CD8-positive, alpha-beta memory T cell (primary cell): Measurements from ENCODE around the gene PTRHD1. TPM values are rescaled to one million over a fixed set of nuclear protein-coding genes. Genes with fewer than 3 reads are reported as not detected.

Experiments
- CTCF ChIA-PET: fragments of 350-600 bp; sonication (Branson Sonifier 250); formaldehyde crosslinking; loops from one replicate; lab custom pipeline; 2021; ENCODE audit warnings: antibody characterized with exemption; lab: Charles Lee
- POLR2A ChIA-PET: fragments of 350-600 bp; sonication (Branson Sonifier 250); formaldehyde crosslinking; loops from one replicate; lab custom pipeline; 2021; ENCODE audit warnings: antibody characterized with exemption; lab: Charles Lee
- DNase-seq, 5 donors: peaks; one replicate each; pipeline versions ENCODE4 v3.0.0 to v3.0.0-alpha.2; 2020 to 2022; ENCODE audit warnings: mixed read lengths in 1 of 5
- H3K27ac ChIP-seq: one replicate; pipeline ENCODE4 v1.7.0; 2013; ENCODE audit warnings: low read depth, mild to moderate bottlenecking, low read length, moderate library complexity
- H3K27me3 ChIP-seq: 2 replicates; pipeline ENCODE4 v1.7.0; 2013; ENCODE audit warnings: low read length, mild to moderate bottlenecking; ENCODE audit not compliant: insufficient read depth, poor library complexity, severe bottlenecking
- H3K36me3 ChIP-seq: 2 replicates; pipeline ENCODE4 v1.7.0; 2013; ENCODE audit warnings: mild to moderate bottlenecking, low read length, moderate library complexity; ENCODE audit not compliant: insufficient read depth
- H3K4me1 ChIP-seq: 2 replicates; pipeline ENCODE4 v1.7.0; 2013; ENCODE audit warnings: mild to moderate bottlenecking, low read length, moderate library complexity; ENCODE audit not compliant: insufficient read depth
- H3K4me3 ChIP-seq: 2 replicates; pipeline ENCODE4 v1.7.0; 2013; ENCODE audit warnings: mild to moderate bottlenecking, low read length
- H3K9me3 ChIP-seq: 2 replicates; pipeline ENCODE4 v1.7.0; 2013; ENCODE audit warnings: mild to moderate bottlenecking, low read length
- H3K27ac Mint-ChIP-seq, 8 donors: one replicate each; pipeline ENCODE4 v1.8.0; 2020 to 2021; ENCODE audit warnings: mixed read lengths in 8 of 8, mild to moderate bottlenecking in 6 of 8, inconsistent platforms in 3 of 8, moderate library complexity in 3 of 8
- H3K27me3 Mint-ChIP-seq, 2 donors: one replicate each; pipeline ENCODE4 v1.8.0; 2020 to 2021; ENCODE audit warnings: mixed read lengths in 2 of 2, mild to moderate bottlenecking in 1 of 2, moderate library complexity in 1 of 2
- H3K36me3 Mint-ChIP-seq, 3 donors: one replicate each; pipeline ENCODE4 v1.8.0; 2020 to 2021; ENCODE audit warnings: mixed read lengths in 3 of 3, inconsistent platforms in 1 of 3, mild to moderate bottlenecking in 1 of 3
- H3K4me1 Mint-ChIP-seq, 3 donors: one replicate each; pipeline ENCODE4 v1.8.0; 2020 to 2021; ENCODE audit warnings: mixed read lengths in 3 of 3, inconsistent platforms in 1 of 3, mild to moderate bottlenecking in 1 of 3
- H3K4me3 Mint-ChIP-seq, 7 donors: one replicate each; pipeline ENCODE4 v1.8.0; 2020 to 2021; ENCODE audit warnings: mixed read lengths in 7 of 7, mild to moderate bottlenecking in 6 of 7, moderate library complexity in 4 of 7, inconsistent platforms in 2 of 7
- H3K9me3 Mint-ChIP-seq, 5 donors: one replicate each; pipeline ENCODE4 v1.8.0; 2020 to 2022; ENCODE audit warnings: mixed read lengths in 5 of 5, mild to moderate bottlenecking in 3 of 5, moderate library complexity in 2 of 5, inconsistent platforms in 1 of 5
- polyA plus RNA-seq: library from polyadenylated mRNA; unstranded; fragments of 300-500 nt; fragmentation: Illumina TruSeq; gene quantifications from one replicate; pipeline ENCODE4 v1.2.3, GENCODE V29; 2021
- total RNA-seq, 2 experiments: library from RNA; stranded (reverse); gene quantifications; one replicate each; pipeline ENCODE4 v1.2.3, GENCODE V29; 2021

The PTRHD1 gene
- total and polyA plus RNA-seq, 3 experiments from 2014 or later: 24.7 to 44.5 (median 29.2) TPM

DNA sequence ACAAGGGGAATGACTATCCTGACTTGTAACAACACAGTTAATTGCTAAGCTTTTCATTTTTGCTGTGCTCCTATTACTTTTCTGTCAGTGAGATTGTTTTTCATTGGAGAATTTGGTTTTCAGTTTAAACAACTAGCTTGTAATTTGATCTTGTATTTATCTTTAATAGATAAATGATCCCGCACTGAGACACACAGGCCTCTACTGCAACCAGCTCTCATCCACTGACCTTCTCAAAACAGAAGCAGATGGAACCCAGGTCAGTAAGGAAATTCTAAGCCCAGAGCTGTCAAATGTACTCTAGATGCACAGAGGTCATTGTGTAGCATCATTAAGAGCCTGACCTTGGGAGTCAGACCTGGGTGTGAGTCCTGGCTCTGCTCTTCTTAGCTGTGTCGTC is 30.7 kb downstream of the PTRHD1 start:
- Histone ChIP-seq H3K27ac (no peak overlapping the region), H3K9me3 (no peaks in the 10 kb centered on the region), H3K27me3 (no peaks in the 10 kb centered on the region), H3K4me3 (no peak overlapping the region), H3K4me1 (no peaks in the 10 kb centered on the region), H3K36me3 (peaks cover 36% of the 10 kb centered on the region)
- ChIA-PET POLR2A (no interaction called here), CTCF (interaction anchor here (0.8 kb wide), 1 partner anchor 65 kb away, joined by 3 read pairs; no protein-coding TSS in a partner anchor)
- H3K27me3 Mint-ChIP-seq: no peaks in the 10 kb centered on the region
- H3K36me3 Mint-ChIP-seq: peaks cover 12 to 70% (median 24%) of the 10 kb centered on the region in 3 donors
- H3K27ac Mint-ChIP-seq: no peak overlapping the region
- peaks cover 0 to 5% (median 0%) of the 10 kb centered on the region in 3 donors for H3K4me1 Mint-ChIP-seq
- no peak for DNase-seq
- H3K4me3 Mint-ChIP-seq: no peak overlapping the region
- H3K9me3 Mint-ChIP-seq: no peaks in the 10 kb centered on the region

- ChIA-PET CTCF (interaction anchor here (0.8 kb wide), 1 partner anchor 66 kb away, joined by 3 read pairs; no protein-coding TSS in a partner anchor), POLR2A (no interaction called here)
- DNase-seq: no peak
- no peak overlapping the region for H3K4me3 ChIP-seq
- H3K36me3 Mint-ChIP-seq: peaks cover 12 to 70% (median 24%) of the 10 kb centered on the region in 3 donors
- no peak overlapping the region for H3K4me3 Mint-ChIP-seq
- peaks cover 0 to 5% (median 0%) of the 10 kb centered on the region in 3 donors for H3K4me1 Mint-ChIP-seq
- H3K27me3 ChIP-seq: no peaks in the 10 kb centered on the region
- no peaks in the 10 kb centered on the region for H3K9me3 ChIP-seq
- H3K36me3 ChIP-seq: peaks cover 36% of the 10 kb centered on the region
- H3K9me3 Mint-ChIP-seq: no peaks in the 10 kb centered on the region
- H3K27ac Mint-ChIP-seq: no peak overlapping the region
- H3K27me3 Mint-ChIP-seq: no peaks in the 10 kb centered on the region
- H3K27ac ChIP-seq: no peak overlapping the region
- H3K4me1 ChIP-seq: no peaks in the 10 kb centered on the region
These were observed 31.3 kb downstream of the PTRHD1 start for GRCh38 chr2:24761866-24762265.

GRCh38 chr2:24756789-24757188 is 36.4 kb downstream of the PTRHD1 start:
- H3K27ac Mint-ChIP-seq: peak overlapping the region in 3 of 8 donors; percentile 2 to 19 (median 6)
- no peaks in the 10 kb centered on the region for H3K4me1 ChIP-seq
- H3K9me3 Mint-ChIP-seq: no peaks in the 10 kb centered on the region
- H3K36me3 ChIP-seq: peaks cover 25% of the 10 kb centered on the region
- H3K9me3 ChIP-seq: no peaks in the 10 kb centered on the region
- H3K27me3 Mint-ChIP-seq: no peaks in the 10 kb centered on the region
- H3K36me3 Mint-ChIP-seq: peaks cover 12 to 44% (median 20%) of the 10 kb centered on the region in 3 donors
- H3K4me3 Mint-ChIP-seq: no peak overlapping the region
- ChIA-PET CTCF (no interaction called here), POLR2A (no interaction called here)
- no peak overlapping the region for H3K4me3 ChIP-seq
- no peak for DNase-seq
- no peak overlapping the region for H3K27ac ChIP-seq
- no peaks in the 10 kb centered on the region for H3K4me1 Mint-ChIP-seq
- H3K27me3 ChIP-seq: no peaks in the 10 kb centered on the region

DNA sequence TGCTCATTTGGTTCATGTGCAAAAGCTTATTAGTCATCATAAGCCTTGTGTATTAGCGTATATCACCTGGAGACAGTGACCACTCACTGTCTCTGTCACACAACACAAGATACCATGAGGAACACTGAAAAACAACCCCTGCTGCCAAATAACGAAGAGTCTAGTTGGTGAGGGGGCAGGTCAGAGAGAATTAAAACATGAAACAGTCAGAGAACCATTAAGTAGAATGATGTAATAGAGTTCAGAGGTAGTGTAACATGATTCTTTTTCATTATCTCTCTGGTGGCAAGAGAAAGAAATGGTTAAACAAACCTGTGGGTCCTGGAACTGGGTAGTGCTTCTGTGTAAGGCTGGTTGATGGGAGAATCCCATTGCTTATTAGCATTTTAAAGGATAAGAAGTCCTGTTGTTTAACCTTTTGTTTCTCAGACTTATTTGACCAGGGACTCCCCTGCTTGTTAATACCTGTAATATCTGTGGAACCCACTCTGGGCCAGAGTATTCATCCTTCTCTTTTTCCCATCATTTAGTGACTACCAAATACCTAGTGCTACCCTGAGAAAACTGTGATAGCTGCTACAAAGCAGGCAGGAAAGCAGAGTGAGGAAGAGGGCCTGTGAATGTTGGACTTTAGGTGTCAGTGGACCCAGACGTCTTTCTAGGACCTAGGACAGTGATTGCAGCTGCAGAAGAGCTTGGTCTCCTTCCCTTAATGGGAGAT is 38.0 kb downstream of the PTRHD1 start:
- H3K9me3 ChIP-seq: no peaks in the 10 kb centered on the region
- peaks cover 18% of the 10 kb centered on the region for H3K36me3 ChIP-seq
- H3K4me1 ChIP-seq: no peaks in the 10 kb centered on the region
- ChIA-PET CTCF (no interaction called here), POLR2A (no interaction called here)
- DNase-seq: no peak
- no peak overlapping the region for H3K27ac ChIP-seq
- Mint-ChIP-seq H3K27me3 (no peaks in the 10 kb centered on the region), H3K4me1 (no peaks in the 10 kb centered on the region), H3K4me3 (no peak overlapping the region), H3K36me3 (peaks cover 8 to 41% (median 12%) of the 10 kb centered on the region in 3 donors), H3K9me3 (no peaks in the 10 kb centered on the region), H3K27ac (peak overlapping the region in 3 of 8 donors; percentile 55 to 83 (median 59))
- no peaks in the 10 kb centered on the region for H3K27me3 ChIP-seq
- no peak overlapping the region for H3K4me3 ChIP-seq

DNA sequence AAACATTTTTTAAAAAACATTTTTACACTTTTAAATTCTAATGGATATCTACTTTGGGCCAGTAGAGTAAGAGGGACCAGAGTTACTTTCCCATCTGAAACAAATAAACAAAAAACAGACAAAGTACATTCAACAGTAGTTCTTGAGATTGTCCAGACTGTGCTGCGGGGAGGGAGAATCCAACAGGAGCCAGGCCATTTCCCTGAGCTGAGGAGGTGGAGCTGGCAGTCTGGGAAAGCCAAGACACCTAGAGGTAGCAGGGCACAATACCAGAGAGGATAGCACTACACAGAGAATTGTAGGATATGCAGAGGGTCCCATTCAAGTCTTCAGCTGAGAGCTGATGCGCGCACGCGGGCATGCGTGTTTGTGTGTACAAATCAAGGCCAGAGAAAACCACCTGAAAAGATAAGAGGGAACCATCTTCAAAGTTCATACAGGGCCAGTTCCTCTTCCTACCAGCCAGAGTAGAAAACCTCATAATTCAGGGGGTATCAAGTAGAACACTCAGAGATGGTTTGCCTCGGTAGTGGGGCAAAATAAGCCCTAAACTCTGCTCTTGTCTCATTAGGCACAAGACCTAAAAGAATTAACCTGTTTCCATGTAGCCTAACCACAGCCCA is 44.0 kb downstream of the PTRHD1 start:
- Mint-ChIP-seq H3K4me1 (peaks cover 16 to 23% (median 17%) of the 10 kb centered on the region in 3 donors), H3K9me3 (no peaks in the 10 kb centered on the region), H3K27me3 (no peaks in the 10 kb centered on the region), H3K4me3 (no peak overlapping the region), H3K27ac (peak overlapping the region in 2 of 8 donors; percentile 51 to 55), H3K36me3 (peaks cover 5 to 43% (median 12%) of the 10 kb centered on the region in 3 donors)
- CTCF ChIA-PET: no interaction called here
- Histone ChIP-seq H3K4me3 (no peak overlapping the region), H3K9me3 (no peaks in the 10 kb centered on the region), H3K36me3 (peaks cover 13% of the 10 kb centered on the region), H3K27ac (no peak overlapping the region), H3K4me1 (peaks cover 11% of the 10 kb centered on the region), H3K27me3 (no peaks in the 10 kb centered on the region)
- no peak for DNase-seq
- POLR2A ChIA-PET: no interaction called here

DNA sequence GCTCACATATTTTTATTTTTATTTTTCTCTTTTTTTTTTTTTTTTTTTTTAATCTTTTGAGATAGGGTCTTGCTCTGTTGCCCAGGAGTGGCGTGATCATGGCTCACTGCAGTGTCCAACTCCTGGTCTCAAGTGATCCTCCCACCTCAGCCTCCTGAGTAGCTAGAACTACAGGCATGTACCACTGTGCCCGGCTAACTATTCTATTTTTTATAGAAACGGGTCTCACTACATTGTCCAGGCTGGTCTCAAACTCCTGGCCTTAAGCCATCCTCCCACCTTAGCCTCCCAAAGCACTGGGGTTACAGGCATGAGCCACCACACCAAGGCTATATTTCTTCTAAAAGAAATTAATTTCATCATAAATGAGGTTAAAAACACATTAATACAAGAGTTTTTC is 45.9 kb downstream of the PTRHD1 start:
- DNase-seq: no peak
- Histone ChIP-seq H3K4me3 (no peak overlapping the region), H3K4me1 (peaks cover 26% of the 10 kb centered on the region), H3K27me3 (no peaks in the 10 kb centered on the region), H3K9me3 (no peaks in the 10 kb centered on the region), H3K36me3 (peaks cover 4% of the 10 kb centered on the region), H3K27ac (no peak overlapping the region)
- no peaks in the 10 kb centered on the region for H3K9me3 Mint-ChIP-seq
- POLR2A ChIA-PET: interaction anchor here (0.6 kb wide), 1 partner anchor 57 kb away, joined by 5 read pairs; no protein-coding TSS in a partner anchor
- peak overlapping the region in 1 of 8 donors; percentile 36 for H3K27ac Mint-ChIP-seq
- peaks cover 8 to 54% (median 16%) of the 10 kb centered on the region in 3 donors for H3K36me3 Mint-ChIP-seq
- CTCF ChIA-PET: no interaction called here
- H3K4me1 Mint-ChIP-seq: peaks cover 30 to 38% (median 32%) of the 10 kb centered on the region in 3 donors
- no peaks in the 10 kb centered on the region for H3K27me3 Mint-ChIP-seq
- no peak overlapping the region for H3K4me3 Mint-ChIP-seq

GRCh38 chr2:24745825-24746224 is 47.4 kb downstream of the PTRHD1 start:
- peaks cover 4% of the 10 kb centered on the region for H3K36me3 ChIP-seq
- H3K4me3 ChIP-seq: no peak overlapping the region
- POLR2A ChIA-PET: interaction anchor here (2.0 kb wide), 1 partner anchor 47 kb away, joined by 4 read pairs; the partner anchor contains the start of genes CENPO and PTRHD1
- CTCF ChIA-PET: no interaction called here
- H3K27ac Mint-ChIP-seq: peak overlapping the region in 6 of 8 donors; percentile 1 to 93 (median 34)
- no peaks in the 10 kb centered on the region for H3K27me3 ChIP-seq
- no peaks in the 10 kb centered on the region for H3K9me3 Mint-ChIP-seq
- H3K4me1 Mint-ChIP-seq: peaks cover 32 to 46% (median 32%) of the 10 kb centered on the region in 3 donors
- H3K27ac ChIP-seq: no peak overlapping the region
- DNase-seq: no peak
- peak overlapping the region in 6 of 7 donors; percentile 6 to 80 (median 25) for H3K4me3 Mint-ChIP-seq
- H3K9me3 ChIP-seq: no peaks in the 10 kb centered on the region
- H3K27me3 Mint-ChIP-seq: no peaks in the 10 kb centered on the region
- H3K36me3 Mint-ChIP-seq: peaks cover 8 to 58% (median 20%) of the 10 kb centered on the region in 3 donors
- peaks cover 26% of the 10 kb centered on the region for H3K4me1 ChIP-seq

- no peak overlapping the region for H3K4me3 ChIP-seq
- H3K27ac Mint-ChIP-seq: peak overlapping the region in 7 of 8 donors; percentile 21 to 77 (median 47)
- peak overlapping the region in 2 of 7 donors; percentile 29 to 63 for H3K4me3 Mint-ChIP-seq
- no peaks in the 10 kb centered on the region for H3K9me3 Mint-ChIP-seq
- POLR2A ChIA-PET: no interaction called here
- H3K9me3 ChIP-seq: no peaks in the 10 kb centered on the region
- H3K27me3 ChIP-seq: no peaks in the 10 kb centered on the region
- CTCF ChIA-PET: no interaction called here
- no peaks in the 10 kb centered on the region for H3K27me3 Mint-ChIP-seq
- peaks cover 4% of the 10 kb centered on the region for H3K36me3 ChIP-seq
- H3K36me3 Mint-ChIP-seq: peaks cover 8 to 57% (median 22%) of the 10 kb centered on the region in 3 donors
- H3K4me1 ChIP-seq: peaks cover 31% of the 10 kb centered on the region
- DNase-seq: no peak
- H3K27ac ChIP-seq: no peak overlapping the region
- peaks cover 37 to 59% (median 41%) of the 10 kb centered on the region in 3 donors for H3K4me1 Mint-ChIP-seq
These were observed 48.8 kb downstream of the PTRHD1 start for GRCh38 chr2:24744356-24744755.
